Calu3 (cell line): Measurements from ENCODE around the gene HEXB. TPM values are rescaled to one million over a fixed set of nuclear protein-coding genes. Genes with fewer than 3 reads are reported as not detected.

ENCODE experiments used
- BruUV-seq: library from RNA; stranded (reverse); fragments of 400-500 nt; replicated peaks from 2 replicates; lab custom pipeline; 2021; lab: Mats Ljungman, UMichigan
- CTCF ChIA-PET: fragments of 300-600 bp; sonication (Branson Sonifier 250); formaldehyde crosslinking; loops from one replicate; lab custom pipeline; 2022; ENCODE audit warnings: antibody characterized with exemption; lab: Charles Lee
- DNase-seq: peaks from one replicate; pipeline ENCODE4 v3.0.0; 2022
- H3K27ac Mint-ChIP-seq: one replicate; pipeline ENCODE4 v1.8.0; 2022; ENCODE audit warnings: mixed read lengths; ENCODE audit not compliant: unreplicated experiment
- H3K27me3 Mint-ChIP-seq: one replicate; pipeline ENCODE4 v1.8.0; 2022; ENCODE audit warnings: mixed read lengths; ENCODE audit not compliant: unreplicated experiment
- H3K36me3 Mint-ChIP-seq: one replicate; pipeline ENCODE4 v1.8.0; 2022; ENCODE audit warnings: mild to moderate bottlenecking, moderate library complexity, mixed read lengths; ENCODE audit not compliant: insufficient read depth, unreplicated experiment
- H3K4me1 Mint-ChIP-seq: one replicate; pipeline ENCODE4 v1.8.0; 2022; ENCODE audit warnings: mild to moderate bottlenecking, low read depth, mixed read lengths; ENCODE audit not compliant: unreplicated experiment
- H3K4me3 Mint-ChIP-seq: one replicate; pipeline ENCODE4 v1.8.0; 2022; ENCODE audit warnings: mild to moderate bottlenecking, low read depth, moderate library complexity, mixed read lengths; ENCODE audit not compliant: unreplicated experiment
- H3K9me3 Mint-ChIP-seq: one replicate; pipeline ENCODE4 v1.8.0; 2022; ENCODE audit warnings: low read depth, mixed read lengths; ENCODE audit not compliant: unreplicated experiment
- intact Hi-C: fragments of 100-400 bp; cut with micrococcal nuclease; formaldehyde crosslinking; loops from one replicate; pipeline ENCODE4 v1.10.0; 2022; ENCODE audit not compliant: unreplicated experiment
- total RNA-seq: library from RNA; stranded (reverse); gene quantifications from 2 replicates; pipeline ENCODE4 v1.2.3, GENCODE V29; 2022
- TF ChIP-seq, protein P1 (sequence below): fragments of 200-600 bp; IDR thresholded peaks from one replicate; pipeline ENCODE4 v1.8.0; 2022; ENCODE audit warnings: antibody characterized with exemption; ENCODE audit not compliant: unreplicated experiment

The HEXB gene
- total RNA-seq, 1 experiment from 2014 or later = 212 TPM

DNA sequence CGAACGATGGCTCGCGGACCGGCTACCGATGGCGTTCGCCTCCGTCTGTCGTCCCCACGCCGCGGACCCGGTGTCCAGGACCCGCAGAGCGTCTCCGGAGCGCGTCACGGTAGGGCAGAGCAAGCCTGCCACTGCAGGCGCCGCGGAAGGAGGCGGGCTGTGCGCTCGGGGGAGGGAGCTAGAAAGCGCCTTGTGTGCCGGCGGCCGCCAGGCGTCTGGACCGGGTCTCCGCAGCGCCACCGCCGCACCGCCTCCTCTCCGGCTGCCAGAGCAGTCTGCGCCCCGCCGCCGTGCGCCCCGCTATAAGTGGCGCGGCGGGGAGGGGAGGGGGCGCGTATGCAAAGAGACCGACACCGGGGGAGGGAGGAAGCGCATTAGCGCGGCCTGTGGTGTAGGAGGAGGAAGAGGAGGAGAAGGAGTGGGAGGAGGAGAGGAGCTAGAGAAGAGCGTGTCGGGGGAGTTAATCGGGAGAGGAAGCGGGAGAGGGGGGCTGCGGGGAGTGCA, 44.5 kb upstream of the HEXB start, which contains the start of gene ENC1:
ENC1 (minus strand) TSS at position 279 of the 504 bp plus-strand sequence. CDS start 4,243 bp downstream, outside the sequence.
- Mint-ChIP-seq H3K4me3 (peak within 1 kb of the TSS; percentile 92), H3K27ac (peak within 1 kb of the TSS; percentile 64), H3K9me3 (no peaks in the 10 kb centered on the region), H3K27me3 (no peaks in the 10 kb centered on the region), H3K36me3 (peaks cover 73% of the 10 kb centered on the region), H3K4me1 (peaks cover 54% of the 10 kb centered on the region)
- intact Hi-C loops = loop anchor here (2.0 to 10.0 kb wide), 9 partner anchors 232 to 1046 kb away; no protein-coding TSS in a partner anchor
- peak; percentile 94 for DNase-seq
- no TSS peak for BruUV-seq
- CTCF ChIA-PET = interaction anchor here (0.6 to 3.7 kb wide), 17 partner anchors 9 to 739 kb away, joined by 3 to 30 read pairs (median 4); no protein-coding TSS in a partner anchor
- TF ChIP-seq, protein P1, sequence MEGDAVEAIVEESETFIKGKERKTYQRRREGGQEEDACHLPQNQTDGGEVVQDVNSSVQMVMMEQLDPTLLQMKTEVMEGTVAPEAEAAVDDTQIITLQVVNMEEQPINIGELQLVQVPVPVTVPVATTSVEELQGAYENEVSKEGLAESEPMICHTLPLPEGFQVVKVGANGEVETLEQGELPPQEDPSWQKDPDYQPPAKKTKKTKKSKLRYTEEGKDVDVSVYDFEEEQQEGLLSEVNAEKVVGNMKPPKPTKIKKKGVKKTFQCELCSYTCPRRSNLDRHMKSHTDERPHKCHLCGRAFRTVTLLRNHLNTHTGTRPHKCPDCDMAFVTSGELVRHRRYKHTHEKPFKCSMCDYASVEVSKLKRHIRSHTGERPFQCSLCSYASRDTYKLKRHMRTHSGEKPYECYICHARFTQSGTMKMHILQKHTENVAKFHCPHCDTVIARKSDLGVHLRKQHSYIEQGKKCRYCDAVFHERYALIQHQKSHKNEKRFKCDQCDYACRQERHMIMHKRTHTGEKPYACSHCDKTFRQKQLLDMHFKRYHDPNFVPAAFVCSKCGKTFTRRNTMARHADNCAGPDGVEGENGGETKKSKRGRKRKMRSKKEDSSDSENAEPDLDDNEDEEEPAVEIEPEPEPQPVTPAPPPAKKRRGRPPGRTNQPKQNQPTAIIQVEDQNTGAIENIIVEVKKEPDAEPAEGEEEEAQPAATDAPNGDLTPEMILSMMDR = peak; percentile 62

DNA sequence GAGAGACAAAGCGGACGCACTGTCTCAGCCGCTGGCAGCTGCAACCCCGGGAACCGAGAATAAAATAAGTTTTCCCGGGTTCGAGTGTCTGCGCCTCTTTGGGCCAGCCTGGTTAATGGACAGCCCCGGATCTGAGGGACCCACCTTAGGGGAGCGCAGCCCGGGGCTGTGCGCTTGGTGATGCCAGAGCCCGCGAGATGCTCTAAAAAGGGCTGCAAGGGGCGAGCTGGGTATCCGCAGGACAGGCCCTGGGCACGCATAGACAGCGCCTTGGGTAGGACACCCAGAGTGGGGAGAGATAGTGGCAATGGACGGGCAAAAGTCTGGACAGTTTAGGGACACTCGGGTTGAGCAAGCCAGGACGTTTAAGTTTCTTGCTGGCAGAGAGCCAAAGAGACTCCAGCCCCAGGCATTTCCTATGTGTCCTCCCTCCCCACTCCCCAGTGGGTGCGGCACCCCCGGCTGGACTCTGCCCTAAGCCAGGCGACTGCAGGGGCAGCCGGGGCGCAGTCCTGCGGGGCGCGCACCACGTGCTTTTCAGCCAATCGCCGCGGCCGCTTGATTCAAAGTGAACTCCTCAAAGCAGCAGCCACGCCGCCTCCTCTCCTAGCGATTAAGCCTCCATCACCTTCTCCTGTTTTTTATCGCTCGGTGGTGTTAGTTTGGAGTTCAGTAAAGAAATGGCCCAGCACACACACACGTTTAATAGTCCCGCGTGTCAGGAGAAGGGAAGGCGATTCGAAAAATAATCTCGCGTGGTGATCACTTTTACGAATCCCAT, 43.9 kb upstream of the HEXB start:
- BruUV-seq = TSS peak; percentile 88
- peak overlapping the region; percentile 64 for H3K27ac Mint-ChIP-seq
- intact Hi-C loops = loop anchor here (2.0 to 10.0 kb wide), 9 partner anchors 232 to 1046 kb away; no protein-coding TSS in a partner anchor
- CTCF ChIA-PET = interaction anchor here (0.7 to 3.7 kb wide), 17 partner anchors 8 to 739 kb away, joined by 3 to 30 read pairs (median 3); no protein-coding TSS in a partner anchor
- no peaks in the 10 kb centered on the region for H3K9me3 Mint-ChIP-seq
- DNase-seq = peak; percentile 95
- no peaks in the 10 kb centered on the region for H3K27me3 Mint-ChIP-seq
- TF ChIP-seq, protein P1 = no peak
- peaks cover 50% of the 10 kb centered on the region for H3K4me1 Mint-ChIP-seq
- peak overlapping the region; percentile 92 for H3K4me3 Mint-ChIP-seq
- peaks cover 67% of the 10 kb centered on the region for H3K36me3 Mint-ChIP-seq

DNA sequence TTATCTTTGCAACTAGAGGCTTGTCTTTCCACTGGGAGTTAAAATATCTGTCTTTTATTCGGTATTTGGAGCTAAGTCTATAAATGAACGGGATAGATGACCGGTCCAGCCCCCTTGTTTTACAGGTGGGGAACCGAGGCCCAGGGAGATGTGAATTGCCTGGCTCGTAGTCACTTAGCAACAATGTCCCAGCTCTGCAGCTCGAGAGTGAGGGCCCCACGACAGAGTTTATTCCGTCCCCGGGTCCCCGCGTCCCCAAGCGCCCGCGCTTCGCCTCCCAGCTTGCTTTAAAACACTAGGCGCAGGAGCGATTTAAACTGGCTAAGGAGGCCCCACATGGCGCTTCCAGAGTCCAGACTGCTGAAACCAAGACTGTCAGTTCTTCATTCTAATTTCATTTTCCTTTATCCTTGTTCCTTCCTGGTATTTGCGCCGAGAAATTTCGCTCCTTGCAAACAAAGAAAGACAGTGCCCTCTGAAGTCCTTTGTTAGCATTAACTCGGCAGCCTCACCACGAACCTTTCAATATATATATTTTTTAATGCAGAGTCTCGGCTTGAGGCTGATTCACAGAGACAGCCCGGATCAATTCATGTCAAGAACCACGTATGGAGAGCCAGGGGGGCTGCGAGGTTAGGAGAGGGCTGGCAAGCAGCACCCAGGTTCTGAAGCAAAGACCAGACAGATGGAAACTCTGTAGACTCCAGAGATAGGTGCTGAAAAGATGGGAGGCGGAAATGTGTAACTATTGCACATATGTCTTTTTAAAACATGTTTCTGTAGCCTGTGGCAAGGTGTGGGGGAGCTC, 43.1 kb upstream of the HEXB start:
- TF ChIP-seq, protein P1 = peak; percentile 37
- no TSS peak for BruUV-seq
- peak overlapping the region; percentile 92 for H3K4me3 Mint-ChIP-seq
- H3K27me3 Mint-ChIP-seq = no peaks in the 10 kb centered on the region
- H3K9me3 Mint-ChIP-seq = no peaks in the 10 kb centered on the region
- peaks cover 59% of the 10 kb centered on the region for H3K36me3 Mint-ChIP-seq
- intact Hi-C loops = loop anchor here (1.0 to 10.0 kb wide), 11 partner anchors 233 to 1047 kb away; no protein-coding TSS in a partner anchor
- H3K4me1 Mint-ChIP-seq = peaks cover 50% of the 10 kb centered on the region
- DNase-seq = peak; percentile 64
- H3K27ac Mint-ChIP-seq = peak overlapping the region; percentile 64
- CTCF ChIA-PET = interaction anchor here (0.9 to 3.7 kb wide), 5 partner anchors 123 to 740 kb away, joined by 3 to 30 read pairs (median 5); no protein-coding TSS in a partner anchor

DNA sequence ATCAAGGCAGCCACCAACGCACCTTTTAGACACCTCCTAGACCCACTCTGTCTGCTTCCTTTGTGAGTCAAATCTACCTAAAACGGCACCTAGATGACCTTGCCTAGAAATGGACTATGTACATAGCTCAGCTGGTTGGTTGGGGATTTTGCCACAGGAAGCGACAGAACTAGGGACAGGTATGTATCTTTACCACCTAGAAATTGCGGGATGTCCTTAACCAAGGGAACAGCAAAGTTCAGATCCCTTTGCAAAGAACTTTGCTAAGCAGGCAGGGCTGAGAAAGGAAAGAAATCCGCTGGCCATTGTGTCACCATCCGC, 42.5 kb upstream of the HEXB start:
- CTCF ChIA-PET = interaction anchor here (0.6 to 1.4 kb wide), 4 partner anchors 9 to 327 kb away, joined by 3 to 7 read pairs (median 4); no protein-coding TSS in a partner anchor
- peak overlapping the region; percentile 92 for H3K4me3 Mint-ChIP-seq
- peaks cover 50% of the 10 kb centered on the region for H3K4me1 Mint-ChIP-seq
- BruUV-seq = no TSS peak
- DNase-seq = no peak
- H3K9me3 Mint-ChIP-seq = no peaks in the 10 kb centered on the region
- TF ChIP-seq, protein P1 = no peak
- H3K36me3 Mint-ChIP-seq = peaks cover 53% of the 10 kb centered on the region
- intact Hi-C loops = loop anchor here (1.0 to 10.0 kb wide), 10 partner anchors 315 to 1048 kb away; no protein-coding TSS in a partner anchor
- H3K27me3 Mint-ChIP-seq = no peaks in the 10 kb centered on the region
- H3K27ac Mint-ChIP-seq = peak overlapping the region; percentile 64
